Left hindlimb (tissue), 1 donor: Measurements from ENCODE around the gene AKAP13.

Source experiments
- DNase-seq: peaks from one replicate; pipeline ENCODE4 v3.0.0-alpha.2; 2018

AKAP13 gene

GRCh38 chr15:85716261-85716660 is 335.9 kb downstream of the AKAP13 start:
- DNase-seq, result no peak

- no peak for DNase-seq
Measured at GRCh38 chr15:85717212-85717611, 336.8 kb downstream of the AKAP13 start.

GRCh38 chr15:85718271-85718971 is 338.0 kb downstream of the AKAP13 start:
- DNase-seq, result no peak

- no peak for DNase-seq
Measured at GRCh38 chr15:85718981-85719380, 338.6 kb downstream of the AKAP13 start.

- DNase-seq, result no peak
Measured at GRCh38 chr15:85722374-85723152, 342.2 kb downstream of the AKAP13 start.

GRCh38 chr15:85723960-85724945 is 343.9 kb downstream of the AKAP13 start:
- no peak for DNase-seq

GRCh38 chr15:85725019-85725418 is 344.6 kb downstream of the AKAP13 start:
- DNase-seq, result no peak

- DNase-seq, result no peak
Measured at GRCh38 chr15:85725564-85725963, 345.2 kb downstream of the AKAP13 start.

- DNase-seq, result no peak
Measured at GRCh38 chr15:85726454-85726853, 346.1 kb downstream of the AKAP13 start.

GRCh38 chr15:85727068-85727467 is 346.7 kb downstream of the AKAP13 start:
- no peak for DNase-seq

GRCh38 chr15:85730001-85730820 is 349.8 kb downstream of the AKAP13 start:
- no peak for DNase-seq

GRCh38 chr15:85733416-85733815 is 353.0 kb downstream of the AKAP13 start:
- DNase-seq, result no peak

GRCh38 chr15:85737061-85737460 is 356.7 kb downstream of the AKAP13 start:
- no peak for DNase-seq

GRCh38 chr15:85741021-85741421 is 360.6 kb downstream of the AKAP13 start:
- no peak for DNase-seq

- DNase-seq, result no peak
Measured at GRCh38 chr15:85741662-85742061, 361.3 kb downstream of the AKAP13 start.

- DNase-seq, result no peak
Measured at GRCh38 chr15:85742186-85742821, 361.9 kb downstream of the AKAP13 start.

- no peak for DNase-seq
Measured at GRCh38 chr15:85743392-85744055, 363.1 kb downstream of the AKAP13 start.

GRCh38 chr15:85744579-85744978 is 364.2 kb downstream of the AKAP13 start:
- no peak for DNase-seq

GRCh38 chr15:85745023-85745422 is 364.6 kb downstream of the AKAP13 start:
- DNase-seq, result no peak

- no peak for DNase-seq
Measured at GRCh38 chr15:85745525-85746150, 365.2 kb downstream of the AKAP13 start.

GRCh38 chr15:85746641-85747040 is 366.2 kb downstream of the AKAP13 start:
- no peak for DNase-seq
